Vagina (tissue), 2 donors: ENCODE data around the gene ANGPTL8. TPM values are rescaled to one million over a fixed set of nuclear protein-coding genes. Genes with fewer than 3 reads are reported as not detected.

Experiments used
- DNase-seq, 2 donors: peaks; one replicate each; pipeline ENCODE4 v3.0.0-alpha.2; 2017; ENCODE audit errors: extremely low spot score in 2 of 2
- H3K27ac ChIP-seq: fragments of 200-600 bp; sonication (generic); one replicate; pipeline ENCODE4 v1.5.1; 2019
- H3K27me3 ChIP-seq: fragments of 200-600 bp; sonication (generic); one replicate; pipeline ENCODE4 v1.5.1; 2019
- H3K36me3 ChIP-seq, 2 donors: fragments of 200-600 bp; sonication (generic); one replicate each; pipeline ENCODE4 v1.5.1; 2017 to 2019
- H3K4me1 ChIP-seq: fragments of 200-600 bp; sonication (generic); one replicate; pipeline ENCODE4 v1.5.1; 2019
- H3K4me3 ChIP-seq, 2 donors: fragments of 200-600 bp; sonication (generic); 1 replicate in 1 of 2; 2 replicates in 1 of 2; pipeline ENCODE4 v1.5.1; 2016 to 2019
- H3K9me3 ChIP-seq: fragments of 200-600 bp; sonication (generic); one replicate; pipeline ENCODE4 v1.5.1; 2019
- POLR2A ChIP-seq, 2 donors: fragments of 450-650 bp; IDR thresholded peaks; one replicate each; pipeline ENCODE4 v1.6.1; 2017; ENCODE audit warnings: antibody characterized with exemption in 2 of 2, mild to moderate bottlenecking in 2 of 2, moderate library complexity in 2 of 2
- POLR2AphosphoS5 ChIP-seq, 2 donors: sonication (generic); formaldehyde crosslinking; IDR thresholded peaks; one replicate each; pipeline ENCODE4 v1.9.0; 2017; ENCODE audit warnings: antibody characterized with exemption in 2 of 2, mild to moderate bottlenecking in 2 of 2, low read depth in 1 of 2; ENCODE audit not compliant: insufficient read depth in 1 of 2
- intact Hi-C: fragments of 100-400 bp; cut with DNase I; formaldehyde crosslinking; loops from one replicate; pipeline ENCODE4 v1.15.1; 2023
- total RNA-seq: library from RNA; depleted of rRNA; stranded (reverse); fragments of >200 nt; gene quantifications from one replicate; pipeline ENCODE4 v1.2.3, GENCODE V29; 2016
- TF ChIP-seq, protein P1 (sequence below), 3 experiments: fragments of 450-650 bp in 2 of 3; fragments of 200-600 bp in 1 of 3; sonication (generic) in 1 of 3; IDR thresholded peaks; one replicate each; pipeline ENCODE4 v1.5.1; 2017 to 2019; ENCODE audit warnings: antibody characterized with exemption in 3 of 3, mild to moderate bottlenecking in 2 of 3, moderate library complexity in 2 of 3

Gene ANGPTL8
- total RNA-seq, 1 donor from 2014 or later = not detected

DNA sequence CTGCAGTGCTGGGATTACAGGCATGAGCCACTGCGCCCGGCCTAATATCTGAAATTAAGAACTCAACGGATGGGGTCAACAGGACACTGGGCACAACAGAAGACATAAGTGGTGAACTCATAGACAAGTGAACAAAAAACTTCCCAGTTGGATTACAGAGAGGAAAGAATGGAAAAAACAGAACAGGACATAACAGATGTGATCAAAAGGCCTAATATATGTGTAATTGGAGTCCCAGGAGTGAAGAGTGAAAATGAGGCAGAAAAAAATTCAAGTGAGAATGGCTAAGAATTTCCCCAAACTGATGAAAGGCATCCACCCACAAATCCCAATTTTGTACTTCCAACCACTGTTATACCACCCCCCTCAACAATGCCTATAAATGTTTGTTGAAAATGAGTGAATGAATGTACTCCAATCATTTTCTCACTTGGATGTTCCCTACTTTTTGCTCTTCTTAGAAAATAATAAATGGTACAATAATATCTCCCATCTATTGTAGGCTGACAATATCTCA lies 18.3 kb upstream of the ANGPTL8 start:
- no peak overlapping the region for H3K27ac ChIP-seq
- H3K4me3 ChIP-seq = no peak overlapping the region
- H3K9me3 ChIP-seq = no peaks in the 10 kb centered on the region
- no peaks in the 10 kb centered on the region for H3K4me1 ChIP-seq
- intact Hi-C loops = no loop called here
- TF ChIP-seq, protein P1, sequence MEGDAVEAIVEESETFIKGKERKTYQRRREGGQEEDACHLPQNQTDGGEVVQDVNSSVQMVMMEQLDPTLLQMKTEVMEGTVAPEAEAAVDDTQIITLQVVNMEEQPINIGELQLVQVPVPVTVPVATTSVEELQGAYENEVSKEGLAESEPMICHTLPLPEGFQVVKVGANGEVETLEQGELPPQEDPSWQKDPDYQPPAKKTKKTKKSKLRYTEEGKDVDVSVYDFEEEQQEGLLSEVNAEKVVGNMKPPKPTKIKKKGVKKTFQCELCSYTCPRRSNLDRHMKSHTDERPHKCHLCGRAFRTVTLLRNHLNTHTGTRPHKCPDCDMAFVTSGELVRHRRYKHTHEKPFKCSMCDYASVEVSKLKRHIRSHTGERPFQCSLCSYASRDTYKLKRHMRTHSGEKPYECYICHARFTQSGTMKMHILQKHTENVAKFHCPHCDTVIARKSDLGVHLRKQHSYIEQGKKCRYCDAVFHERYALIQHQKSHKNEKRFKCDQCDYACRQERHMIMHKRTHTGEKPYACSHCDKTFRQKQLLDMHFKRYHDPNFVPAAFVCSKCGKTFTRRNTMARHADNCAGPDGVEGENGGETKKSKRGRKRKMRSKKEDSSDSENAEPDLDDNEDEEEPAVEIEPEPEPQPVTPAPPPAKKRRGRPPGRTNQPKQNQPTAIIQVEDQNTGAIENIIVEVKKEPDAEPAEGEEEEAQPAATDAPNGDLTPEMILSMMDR (IDR thresholded peaks at IDR 0.05) = no peak
- TF ChIP-seq POLR2AphosphoS5 (IDR thresholded peaks at IDR 0.05; ENCODE audit: insufficient read depth in 1 of 2, low read depth in 1 of 2) (no peak), POLR2A (IDR thresholded peaks at IDR 0.05) (no peak)
- peaks cover 0 to 40% of the 10 kb centered on the region in 2 donors for H3K36me3 ChIP-seq
- H3K27me3 ChIP-seq = no peaks in the 10 kb centered on the region
- no peak for DNase-seq

GRCh38 chr19:11223200-11223599 lies 16.2 kb upstream of the ANGPTL8 start:
- no peak overlapping the region for H3K27ac ChIP-seq
- peaks cover 0 to 31% of the 10 kb centered on the region in 2 donors for H3K36me3 ChIP-seq
- H3K4me3 ChIP-seq = no peak overlapping the region
- no peaks in the 10 kb centered on the region for H3K27me3 ChIP-seq
- DNase-seq = no peak
- H3K9me3 ChIP-seq = no peaks in the 10 kb centered on the region
- TF ChIP-seq, protein P1 (IDR thresholded peaks at IDR 0.05) = no peak
- TF ChIP-seq POLR2A (IDR thresholded peaks at IDR 0.05) (no peak), POLR2AphosphoS5 (IDR thresholded peaks at IDR 0.05; ENCODE audit: insufficient read depth in 1 of 2, low read depth in 1 of 2) (no peak)
- intact Hi-C loops = no loop called here
- H3K4me1 ChIP-seq = no peaks in the 10 kb centered on the region

- H3K4me3 ChIP-seq = no peak overlapping the region
- intact Hi-C loops = no loop called here
Observed at GRCh38 chr19:11224429-11224828, 15.0 kb upstream of the ANGPTL8 start.

GRCh38 chr19:11225172-11225571 lies 14.2 kb upstream of the ANGPTL8 start:
- TF ChIP-seq POLR2A (IDR thresholded peaks at IDR 0.05) (no peak), POLR2AphosphoS5 (IDR thresholded peaks at IDR 0.05; ENCODE audit: insufficient read depth in 1 of 2, low read depth in 1 of 2) (no peak)
- TF ChIP-seq, protein P1 (IDR thresholded peaks at IDR 0.05) = no peak
- intact Hi-C loops = no loop called here
- Histone ChIP-seq H3K9me3 (no peaks in the 10 kb centered on the region), H3K27me3 (no peaks in the 10 kb centered on the region), H3K36me3 (peaks cover 0 to 32% of the 10 kb centered on the region in 2 donors), H3K4me1 (no peaks in the 10 kb centered on the region), H3K4me3 (no peak overlapping the region), H3K27ac (no peak overlapping the region)
- DNase-seq = no peak

More at GRCh38 chr19:11224429-11224828, 15.0 kb upstream of the ANGPTL8 start:
- peaks cover 0 to 31% of the 10 kb centered on the region in 2 donors for H3K36me3 ChIP-seq
- no peaks in the 10 kb centered on the region for H3K9me3 ChIP-seq
- no peaks in the 10 kb centered on the region for H3K27me3 ChIP-seq
- H3K27ac ChIP-seq = no peak overlapping the region
- DNase-seq = no peak
- no peaks in the 10 kb centered on the region for H3K4me1 ChIP-seq
- TF ChIP-seq, protein P1 (IDR thresholded peaks at IDR 0.05) = no peak
- TF ChIP-seq POLR2AphosphoS5 (IDR thresholded peaks at IDR 0.05; ENCODE audit: insufficient read depth in 1 of 2, low read depth in 1 of 2) = no peak
- no peak for TF ChIP-seq POLR2A (IDR thresholded peaks at IDR 0.05)

GRCh38 chr19:11225815-11226214 lies 13.6 kb upstream of the ANGPTL8 start:
- H3K27me3 ChIP-seq = no peaks in the 10 kb centered on the region
- no peak overlapping the region for H3K27ac ChIP-seq
- no peaks in the 10 kb centered on the region for H3K4me1 ChIP-seq
- H3K4me3 ChIP-seq = no peak overlapping the region
- H3K9me3 ChIP-seq = no peaks in the 10 kb centered on the region
- DNase-seq = no peak
- TF ChIP-seq POLR2AphosphoS5 (IDR thresholded peaks at IDR 0.05; ENCODE audit: insufficient read depth in 1 of 2, low read depth in 1 of 2) = no peak
- no peak for TF ChIP-seq POLR2A (IDR thresholded peaks at IDR 0.05)
- TF ChIP-seq, protein P1 (IDR thresholded peaks at IDR 0.05) = no peak
- peaks cover 0 to 35% of the 10 kb centered on the region in 2 donors for H3K36me3 ChIP-seq
- intact Hi-C loops = no loop called here
